Fibroblast of skin of right quadriceps (primary cell): ENCODE measurements around the gene MSTO1.
"Not testable (repeated sequence)": the region's sequence is repeated elsewhere in the genome, so short reads cannot be mapped to it uniquely, and the experiment has no call there.

Experiments
- DNase-seq: peaks from one replicate; pipeline ENCODE4 v3.0.0-alpha.2; 2013

MSTO1 gene

GRCh38 chr1:155622191-155622590 lies 12.2 kb downstream of the MSTO1 start:
- no peak for DNase-seq

- DNase-seq = no peak
Measured at GRCh38 chr1:155623357-155623756, 13.3 kb downstream of the MSTO1 start.

GRCh38 chr1:155626428-155626827 lies 16.4 kb downstream of the MSTO1 start:
- DNase-seq = not testable (repeated sequence)

- no peak for DNase-seq
Measured at GRCh38 chr1:155636397-155637153, 26.6 kb downstream of the MSTO1 start.

GRCh38 chr1:155640367-155640766 lies 30.3 kb downstream of the MSTO1 start:
- DNase-seq = no peak

GRCh38 chr1:155642559-155643180 lies 32.7 kb downstream of the MSTO1 start:
- DNase-seq = not testable (repeated sequence)

GRCh38 chr1:155643230-155643629 lies 33.2 kb downstream of the MSTO1 start:
- no peak for DNase-seq

- no peak for DNase-seq
Measured at GRCh38 chr1:155645034-155645598, 35.1 kb downstream of the MSTO1 start.

- DNase-seq = peak; percentile 14
Measured at GRCh38 chr1:155645648-155646047, 35.6 kb downstream of the MSTO1 start.

- peak; percentile 26 for DNase-seq
Measured at GRCh38 chr1:155646307-155646706, 36.3 kb downstream of the MSTO1 start.

GRCh38 chr1:155648207-155649147 lies 38.5 kb downstream of the MSTO1 start:
- DNase-seq = peak; percentile 87

- DNase-seq = no peak
Measured at GRCh38 chr1:155649676-155650075, 39.7 kb downstream of the MSTO1 start.

- DNase-seq = no peak
Measured at GRCh38 chr1:155650231-155650757, 40.3 kb downstream of the MSTO1 start.

GRCh38 chr1:155651861-155652661 lies 42.0 kb downstream of the MSTO1 start:
- DNase-seq = no peak

- DNase-seq = no peak
Measured at GRCh38 chr1:155652951-155653350, 42.9 kb downstream of the MSTO1 start.

- no peak for DNase-seq
Measured at GRCh38 chr1:155657463-155657862, 47.4 kb downstream of the MSTO1 start.

- not testable (repeated sequence) for DNase-seq
Measured at GRCh38 chr1:155661239-155661638, 51.2 kb downstream of the MSTO1 start.
